GM12878 (cell line): Measurements from ENCODE around the gene UBE2E3. TPM values are rescaled to one million over a fixed set of nuclear protein-coding genes. Genes with fewer than 3 reads are reported as not detected.

Source experiments
- ASH2L ChIP-seq: fragments of 300-600, 200-600 bp; sonication (generic); IDR thresholded peaks from 2 replicates; pipeline ENCODE4 v1.6.1; 2017; ENCODE audit warnings: low read depth, mild to moderate bottlenecking, borderline replicate concordance
- ATF3 ChIP-seq: IDR thresholded peaks from 2 replicates; pipeline ENCODE4 v1.6.1; 2011; ENCODE audit warnings: low read depth, mild to moderate bottlenecking, low read length, moderate library complexity, borderline replicate concordance; ENCODE audit errors: extremely low read depth
- BCL3 ChIP-seq: IDR thresholded peaks from 2 replicates; pipeline ENCODE4 v1.6.1; 2011; ENCODE audit warnings: borderline replicate concordance, low read depth, mild to moderate bottlenecking, moderate library complexity, low read length; ENCODE audit not compliant: insufficient read depth, poor library complexity, severe bottlenecking
- CBX5 ChIP-seq: sonication (generic); IDR thresholded peaks from 2 replicates; pipeline ENCODE4 v1.6.1; 2016; ENCODE audit warnings: low read depth, moderate library complexity, mild to moderate bottlenecking, inconsistent platforms
- CHD1 ChIP-seq: IDR thresholded peaks from 2 replicates; pipeline ENCODE4 v1.6.1; 2012; ENCODE audit warnings: low read depth, low read length, improper control_type of control experiment
- CTCF ChIP-seq, 3 experiments: IDR thresholded peaks in 2 of 3; conservative IDR thresholded peaks in 1 of 3; 2 replicates each; pipeline ENCODE4 v1.5.1; 2011; ENCODE audit warnings: low read depth in 3 of 3, low read length in 3 of 3, mild to moderate bottlenecking in 3 of 3, control low read depth in 2 of 3, moderate library complexity in 2 of 3, inconsistent platforms in 1 of 3, mixed read lengths in 1 of 3; ENCODE audit not compliant: control insufficient read depth in 2 of 3, insufficient read depth in 1 of 3; ENCODE audit errors: extremely low read depth in 1 of 3
- E2F8 ChIP-seq: fragments of 450-650 bp; IDR thresholded peaks from 2 replicates; pipeline ENCODE4 v1.6.1; 2018; ENCODE audit warnings: mild to moderate bottlenecking, low read depth, moderate library complexity; ENCODE audit not compliant: partially characterized antibody
- IKZF1 ChIP-seq: fragments of 450-650 bp; conservative IDR thresholded peaks from 2 replicates; pipeline ENCODE4 v1.6.1; 2017; ENCODE audit warnings: antibody characterized with exemption, mild to moderate bottlenecking
- JUND ChIP-seq: IDR thresholded peaks from 2 replicates; pipeline ENCODE4 v1.6.1; 2012; ENCODE audit warnings: low read depth, mild to moderate bottlenecking, low read length, improper control_type of control experiment, moderate library complexity
- MEF2B ChIP-seq: fragments of 450-650 bp; IDR thresholded peaks from 2 replicates; pipeline ENCODE4 v1.6.1; 2018; ENCODE audit warnings: mild to moderate bottlenecking, moderate library complexity; ENCODE audit not compliant: partially characterized antibody, poor library complexity, severe bottlenecking
- PAX5 ChIP-seq: IDR thresholded peaks from 2 replicates; pipeline ENCODE4 v1.6.1; 2011; ENCODE audit warnings: low read depth, low read length, borderline replicate concordance
- PKNOX1 ChIP-seq: fragments of 450-650 bp; IDR thresholded peaks from 2 replicates; pipeline ENCODE4 v1.6.1; 2016; ENCODE audit warnings: mild to moderate bottlenecking
- RCOR1 ChIP-seq: conservative IDR thresholded peaks from 2 replicates; pipeline ENCODE4 v1.6.1; 2012; ENCODE audit warnings: low read depth, low read length, improper control_type of control experiment
- SIN3A ChIP-seq: IDR thresholded peaks from 2 replicates; pipeline ENCODE4 v1.6.1; 2012; ENCODE audit warnings: low read depth, low read length, improper control_type of control experiment
- STAT1 ChIP-seq: fragments of 450-650 bp; conservative IDR thresholded peaks from 2 replicates; pipeline ENCODE4 v1.6.1; 2014; ENCODE audit warnings: antibody characterized with exemption, mild to moderate bottlenecking
- polyA plus RNA-seq, 11 experiments: library from polyadenylated mRNA; depleted of rRNA in 4 of 11; unstranded in 6 of 11; stranded (reverse) in 5 of 11; fragments of >200 nt; fragmentation: Nextera tagmentation in 4 of 11; fragmentation: Illumina TruSeq in 1 of 11; extraction: Ambion mirVana in 4 of 11; extraction: Trizol in 1 of 11; gene quantifications; 1 replicate in 1 of 11; 2 replicates in 10 of 11; pipeline versions ENCODE4 v1.2.1 to v1.2.3, GENCODE V29; 2011 to 2016; ENCODE audit warnings: inconsistent platforms in 2 of 11, missing spikeins in 2 of 11, low read depth in 1 of 11
- total RNA-seq, 4 experiments: library from RNA; depleted of rRNA in 3 of 4; stranded (reverse); fragments of >200 nt in 3 of 4; fragmentation: Illumina TruSeq in 1 of 4; extraction: Trizol in 1 of 4; gene quantifications; 2 replicates each; pipeline versions ENCODE4 v1.2.1 to v1.2.3, GENCODE V29; 2013 to 2021

UBE2E3 gene
- total and polyA plus RNA-seq, 10 of the 15 experiments (the other 5 are each of a cell fraction or from before 2014, with no cell fraction given), result 14.9 to 50.0 (median 26.2) TPM

DNA sequence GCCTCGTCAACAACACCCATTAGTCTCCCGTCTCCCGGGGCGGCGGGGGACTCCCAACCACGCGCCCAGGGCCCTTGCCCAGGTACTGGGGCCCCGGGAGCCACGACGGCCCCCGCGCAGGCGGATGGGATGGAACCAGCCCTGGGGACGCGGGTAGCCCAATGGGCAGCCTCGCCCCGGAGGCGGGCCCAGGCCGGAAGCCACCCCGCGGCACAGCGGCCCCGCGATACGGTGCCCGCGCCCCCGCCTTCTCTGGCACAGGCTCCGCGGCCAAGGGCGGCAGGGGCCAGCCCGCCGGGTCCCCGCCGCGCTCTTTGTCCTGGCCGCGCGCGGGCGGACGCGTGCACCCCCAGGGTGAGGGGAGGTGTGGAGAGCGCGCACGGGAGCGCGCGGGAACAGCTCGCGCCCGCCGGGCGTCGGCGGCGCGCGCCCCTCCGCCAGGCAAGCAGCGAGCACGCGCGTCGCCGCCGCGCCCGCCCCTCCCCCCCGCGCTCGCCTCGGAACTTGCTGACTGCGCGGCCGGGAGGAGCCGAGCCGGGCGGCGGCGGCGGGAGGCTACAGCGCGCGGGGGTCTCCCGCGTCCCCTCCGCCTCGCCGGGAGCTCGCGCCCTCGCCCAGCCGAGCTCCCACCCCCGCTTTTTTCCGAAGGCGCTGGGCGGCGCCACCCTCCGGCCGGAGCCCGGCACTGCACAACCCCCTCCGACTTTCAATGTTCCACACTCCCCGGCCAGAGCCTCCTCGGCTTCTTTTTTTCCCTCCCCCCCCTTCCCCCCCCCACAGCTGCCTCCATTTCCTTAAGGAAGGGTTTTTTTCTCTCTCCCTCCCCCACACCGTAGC lies at the start of gene UBE2E3 (continued):
- TF ChIP-seq CTCF (IDR thresholded peaks at IDR 0.05 in 2 of 3, conservative IDR thresholded peaks at IDR 0.05 in 1 of 3; ENCODE audit: control insufficient read depth in 2 of 3, extremely low read depth in 1 of 3, insufficient read depth in 1 of 3, low read depth in 3 of 3, low read length in 3 of 3) (peak; percentile 55 to 82 (median 64)), CHD1 (no peak), RCOR1 (no peak), PKNOX1 (no peak), BCL3 (no peak), E2F8 (no peak), PAX5 (no peak; the same call in 1 of the 2 replicates), ASH2L (0 out of 2 replicates have a peak, but pooled peaks have one; percentile 72), CBX5 (no peak), IKZF1 (peak; percentile 83), MEF2B (no peak), ATF3 (no peak), JUND (no peak), STAT1 (0 out of 2 replicates have a peak, but pooled peaks have one; percentile 43), SIN3A (no peak)
